LNCAP (cell line): ENCODE results near the gene FOXRED2.

Source experiments
- TF ChIP-seq, protein P1 (sequence below): fragments of 450-650 bp; IDR thresholded peaks from 2 replicates; pipeline ENCODE4 v1.5.1; 2017; ENCODE audit warnings: mild to moderate bottlenecking

The FOXRED2 gene

DNA sequence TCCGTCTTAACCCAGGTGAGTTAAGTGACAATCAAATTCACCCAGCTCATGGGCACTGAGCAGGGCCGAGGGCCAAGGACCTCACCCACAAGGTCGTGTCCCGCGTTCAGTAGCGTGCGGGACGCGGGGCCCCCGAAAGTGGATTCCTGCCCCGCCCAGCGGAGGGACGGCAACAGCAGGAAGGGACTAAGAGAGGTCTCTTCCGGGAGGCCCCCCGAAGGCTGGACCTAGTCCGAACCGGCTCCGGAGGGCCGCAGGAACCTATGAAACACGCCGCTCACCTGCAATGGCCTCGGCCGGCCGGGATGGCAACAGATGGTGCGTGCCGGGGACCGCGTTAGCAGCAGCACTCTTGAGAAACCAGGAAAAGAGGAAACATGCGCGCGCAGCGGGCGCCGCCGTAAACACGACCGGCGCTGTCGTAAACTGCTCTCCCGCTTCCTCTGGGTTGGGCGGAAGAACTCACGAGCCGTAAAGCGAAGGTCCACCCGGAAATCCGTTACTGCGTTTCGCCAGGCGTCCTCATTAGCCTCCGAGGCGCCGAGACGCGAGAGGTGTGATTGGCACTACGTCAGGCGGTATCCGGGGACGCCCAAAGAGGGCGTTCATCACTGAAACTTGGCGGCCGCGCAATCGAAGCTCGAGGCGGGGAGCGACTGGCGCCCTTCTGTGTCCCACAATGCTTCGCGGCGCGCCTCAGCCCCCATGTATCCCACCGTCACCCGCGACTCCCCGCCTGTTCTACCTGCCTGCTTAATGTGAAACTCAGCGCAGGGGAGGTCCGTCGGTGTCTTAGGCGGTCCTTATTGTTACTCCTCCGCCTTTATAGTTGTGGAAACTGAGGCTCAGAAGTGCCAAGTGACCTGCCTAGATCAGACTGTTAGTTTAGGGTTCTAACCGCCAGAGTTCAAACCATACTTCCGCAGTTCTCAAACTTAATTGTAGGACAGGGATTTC, 22.2 kb upstream of the FOXRED2 start, which contains the start of gene EIF3D:
TSS of gene EIF3D (minus strand) at position 372 of the 957 bp plus-strand sequence. CDS start 3,045 bp downstream, outside the sequence.
- TF ChIP-seq, protein P1, sequence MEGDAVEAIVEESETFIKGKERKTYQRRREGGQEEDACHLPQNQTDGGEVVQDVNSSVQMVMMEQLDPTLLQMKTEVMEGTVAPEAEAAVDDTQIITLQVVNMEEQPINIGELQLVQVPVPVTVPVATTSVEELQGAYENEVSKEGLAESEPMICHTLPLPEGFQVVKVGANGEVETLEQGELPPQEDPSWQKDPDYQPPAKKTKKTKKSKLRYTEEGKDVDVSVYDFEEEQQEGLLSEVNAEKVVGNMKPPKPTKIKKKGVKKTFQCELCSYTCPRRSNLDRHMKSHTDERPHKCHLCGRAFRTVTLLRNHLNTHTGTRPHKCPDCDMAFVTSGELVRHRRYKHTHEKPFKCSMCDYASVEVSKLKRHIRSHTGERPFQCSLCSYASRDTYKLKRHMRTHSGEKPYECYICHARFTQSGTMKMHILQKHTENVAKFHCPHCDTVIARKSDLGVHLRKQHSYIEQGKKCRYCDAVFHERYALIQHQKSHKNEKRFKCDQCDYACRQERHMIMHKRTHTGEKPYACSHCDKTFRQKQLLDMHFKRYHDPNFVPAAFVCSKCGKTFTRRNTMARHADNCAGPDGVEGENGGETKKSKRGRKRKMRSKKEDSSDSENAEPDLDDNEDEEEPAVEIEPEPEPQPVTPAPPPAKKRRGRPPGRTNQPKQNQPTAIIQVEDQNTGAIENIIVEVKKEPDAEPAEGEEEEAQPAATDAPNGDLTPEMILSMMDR: no peak

DNA sequence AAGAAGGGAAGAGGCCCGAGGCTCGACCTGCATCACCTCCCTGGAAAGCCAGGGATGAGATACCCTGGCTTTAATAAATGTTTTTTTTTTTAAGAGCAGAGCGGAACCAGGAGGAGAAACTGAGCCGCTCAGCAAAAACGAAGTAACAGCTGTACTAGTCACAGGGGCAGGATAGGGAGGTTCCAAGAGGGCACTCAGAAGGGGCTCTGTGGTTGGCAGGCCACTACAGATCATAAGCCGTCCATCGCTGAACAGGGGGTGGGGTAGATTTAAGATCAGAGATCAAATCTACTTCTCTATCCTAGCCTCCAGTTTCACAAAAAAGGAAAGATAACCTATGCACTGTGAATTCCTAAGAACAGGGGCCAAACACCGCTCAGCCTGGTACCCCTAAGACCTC, 21.5 kb upstream of the FOXRED2 start:
- TF ChIP-seq, protein P1: no peak

DNA sequence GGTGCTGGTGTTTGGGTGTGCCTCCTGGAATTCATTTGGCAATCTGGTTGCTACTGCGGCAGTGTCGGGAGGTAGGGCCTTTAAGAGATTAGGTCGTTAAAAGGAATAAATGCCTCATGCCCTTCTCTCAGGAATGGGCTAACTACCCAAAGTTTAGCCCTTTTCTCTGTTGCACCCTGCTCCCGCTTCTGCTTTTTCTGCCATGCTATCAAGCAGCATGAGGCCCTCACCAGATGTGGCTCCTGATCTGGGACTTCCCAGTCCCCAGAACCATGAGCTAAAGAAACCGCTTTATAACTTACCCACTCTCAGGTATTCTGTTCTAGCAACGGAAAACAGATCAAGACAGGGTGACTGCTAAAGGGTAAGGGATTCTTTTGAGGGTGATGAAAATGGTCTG, 15.8 kb upstream of the FOXRED2 start:
- TF ChIP-seq, protein P1: no peak

DNA sequence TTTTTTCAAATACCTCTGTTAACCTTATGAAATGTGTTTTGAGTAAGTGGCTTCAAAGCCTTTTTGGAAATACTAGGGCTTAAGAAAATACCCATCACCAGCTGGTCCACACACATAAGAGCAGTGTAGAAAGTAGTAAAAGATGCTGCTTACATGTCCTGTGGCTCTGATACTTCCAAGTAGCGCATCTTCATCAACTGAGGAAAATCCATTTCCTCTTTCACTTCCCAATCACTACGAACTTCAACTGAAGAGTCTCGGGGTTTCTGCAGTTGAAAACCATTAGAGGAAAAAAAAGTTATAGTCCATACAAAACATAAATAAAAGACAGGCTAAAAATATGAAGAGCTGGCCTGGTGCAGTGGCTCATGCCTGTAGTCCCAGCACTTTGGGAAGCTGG, 13.6 kb upstream of the FOXRED2 start:
- TF ChIP-seq, protein P1: no peak

DNA sequence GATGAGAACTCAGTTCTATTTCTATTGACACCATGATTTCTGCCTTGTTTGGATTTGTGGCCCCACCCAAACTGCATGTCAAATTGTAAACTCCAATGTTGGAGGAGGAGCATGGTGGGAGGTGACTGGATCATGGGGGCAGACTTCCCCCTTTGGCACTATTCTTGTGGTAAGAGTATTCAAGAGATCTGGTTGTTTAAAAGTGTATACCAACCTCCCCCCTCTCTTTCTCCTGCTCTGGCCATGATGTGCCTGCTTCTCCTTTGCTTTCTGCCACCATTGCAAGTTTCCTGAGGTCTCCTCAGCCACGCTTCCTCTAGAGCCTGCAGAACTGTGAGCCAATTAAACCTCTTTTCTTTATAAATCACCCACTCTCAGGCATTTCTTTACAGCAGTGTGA, 7.9 kb upstream of the FOXRED2 start:
- TF ChIP-seq, protein P1: no peak

DNA sequence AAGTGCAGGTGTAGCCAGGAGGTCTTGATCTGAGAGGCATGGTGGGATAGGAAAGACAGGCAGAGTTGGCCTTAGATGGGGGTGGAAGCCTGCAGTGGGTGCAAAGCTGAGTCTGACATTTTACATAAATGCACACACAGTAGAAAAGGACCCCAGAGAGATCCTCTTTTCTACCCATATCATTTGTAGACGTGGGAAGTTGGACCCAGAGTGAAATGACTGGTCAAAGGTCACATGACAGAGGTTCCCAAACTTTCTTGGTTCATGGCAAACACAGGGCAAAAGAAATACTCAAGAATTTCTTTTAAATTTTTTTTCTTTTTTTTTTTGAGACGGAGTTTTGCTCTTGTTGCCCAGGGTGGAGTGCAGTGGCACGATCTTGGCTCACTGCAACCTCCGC, 6.2 kb upstream of the FOXRED2 start:
- TF ChIP-seq, protein P1: no peak

DNA sequence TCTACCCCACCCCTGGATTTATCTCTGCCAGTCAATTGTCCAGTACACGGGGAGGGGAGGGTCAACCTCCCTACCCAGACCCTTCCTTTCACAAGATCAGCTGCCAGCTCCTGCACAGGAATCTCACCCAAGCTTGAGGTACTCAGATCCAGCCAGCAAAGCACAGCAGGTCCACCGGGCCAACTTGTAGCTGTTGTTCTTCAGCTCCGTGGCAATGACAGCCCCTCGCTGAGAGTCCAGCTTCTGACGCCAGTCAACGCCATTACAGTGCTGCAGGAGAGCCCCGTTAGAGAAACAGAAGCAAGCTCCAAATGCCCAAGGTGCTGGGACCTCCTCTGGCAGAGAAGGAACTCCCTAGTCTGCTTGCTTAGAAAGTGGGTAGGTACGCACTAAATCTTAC, 5.5 kb upstream of the FOXRED2 start:
- TF ChIP-seq, protein P1: no peak
